PC-3 (cell line): ENCODE results near the gene MARCOL.

Source experiments
- CTCF ChIP-seq: fragments of 300-600 bp; sonication (generic); conservative IDR thresholded peaks from 2 replicates; pipeline ENCODE4 v1.5.1; 2017; ENCODE audit warnings: antibody characterized with exemption, low read depth, mild to moderate bottlenecking, low read length
- EZH2 ChIP-seq: fragments of 300-600 bp; sonication (generic); IDR thresholded peaks from one replicate; pipeline ENCODE4 v1.6.1; 2017; ENCODE audit warnings: antibody characterized with exemption, mild to moderate bottlenecking, low read length; ENCODE audit not compliant: unreplicated experiment
- EZH2phosphoT487 ChIP-seq: fragments of 300-600 bp; sonication (generic); IDR thresholded peaks from 2 replicates; pipeline ENCODE4 v1.6.1; 2018; ENCODE audit warnings: mild to moderate bottlenecking, antibody characterized with exemption, low read length, borderline replicate concordance

GRCh38 chr5:148268566-148268965 is 30.2 kb downstream of the MARCOL start, which contains the start of gene SPINK13:
- TF ChIP-seq EZH2 (no peak), CTCF (no peak), EZH2phosphoT487 (no peak)
